Measurements from ENCODE around the gene NACC2.
A peak's percentile ranks its signal among the peaks of the same experiment; 100 is the strongest.

The NACC2 gene

GRCh38 chr9:136100700-136101614, 5.9 kb upstream of the NACC2 start:
- in situ Hi-C loops (cut with HindIII; ENCODE audit: low pct_ligation_motif_present, low pct_unique_long_range_greater_than_20kb, low sequenced_read_pairs), result no loop called here
- DNase-seq, result no peak

- in situ Hi-C loops (cut with HindIII; ENCODE audit: low pct_ligation_motif_present, low pct_unique_long_range_greater_than_20kb, low sequenced_read_pairs), result no loop called here
- no peak for DNase-seq
Observed at GRCh38 chr9:136099542-136099941, 4.5 kb upstream of the NACC2 start.

DNA sequence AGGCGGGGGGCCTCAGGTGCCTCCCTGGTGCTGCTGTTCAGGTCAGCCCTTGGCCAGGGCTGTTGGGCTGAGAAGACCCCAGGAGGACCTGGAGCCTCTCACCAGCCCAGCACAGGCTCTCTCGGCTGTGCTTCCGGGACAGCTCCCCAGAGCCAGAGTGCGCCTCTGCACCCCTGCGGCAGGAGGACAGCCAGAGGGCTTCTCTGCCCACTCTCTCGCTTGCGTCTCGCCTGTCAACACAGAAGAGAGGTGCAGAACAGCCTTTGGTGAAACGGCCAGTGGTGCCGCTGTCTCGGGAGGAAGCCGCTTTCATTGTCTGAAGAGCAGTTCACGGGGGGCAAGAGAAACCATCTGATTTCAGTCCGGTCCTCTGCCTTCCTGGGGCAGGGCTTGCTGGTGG, 3.8 kb upstream of the NACC2 start:
- DNase-seq, result no peak
- in situ Hi-C loops (cut with HindIII; ENCODE audit: low pct_ligation_motif_present, low pct_unique_long_range_greater_than_20kb, low sequenced_read_pairs), result no loop called here

- DNase-seq, result no peak
- in situ Hi-C loops (cut with HindIII; ENCODE audit: low pct_ligation_motif_present, low pct_unique_long_range_greater_than_20kb, low sequenced_read_pairs), result no loop called here
Observed at GRCh38 chr9:136098210-136098609, 3.1 kb upstream of the NACC2 start.

GRCh38 chr9:136096505-136097001, 1.5 kb upstream of the NACC2 start:
- in situ Hi-C loops (cut with HindIII; ENCODE audit: low pct_ligation_motif_present, low pct_unique_long_range_greater_than_20kb, low sequenced_read_pairs), result no loop called here
- no peak for DNase-seq

- peak; percentile 61 for DNase-seq
Observed at GRCh38 chr9:136093995-136094881, 851 bp downstream of the NACC2 start.

DNA sequence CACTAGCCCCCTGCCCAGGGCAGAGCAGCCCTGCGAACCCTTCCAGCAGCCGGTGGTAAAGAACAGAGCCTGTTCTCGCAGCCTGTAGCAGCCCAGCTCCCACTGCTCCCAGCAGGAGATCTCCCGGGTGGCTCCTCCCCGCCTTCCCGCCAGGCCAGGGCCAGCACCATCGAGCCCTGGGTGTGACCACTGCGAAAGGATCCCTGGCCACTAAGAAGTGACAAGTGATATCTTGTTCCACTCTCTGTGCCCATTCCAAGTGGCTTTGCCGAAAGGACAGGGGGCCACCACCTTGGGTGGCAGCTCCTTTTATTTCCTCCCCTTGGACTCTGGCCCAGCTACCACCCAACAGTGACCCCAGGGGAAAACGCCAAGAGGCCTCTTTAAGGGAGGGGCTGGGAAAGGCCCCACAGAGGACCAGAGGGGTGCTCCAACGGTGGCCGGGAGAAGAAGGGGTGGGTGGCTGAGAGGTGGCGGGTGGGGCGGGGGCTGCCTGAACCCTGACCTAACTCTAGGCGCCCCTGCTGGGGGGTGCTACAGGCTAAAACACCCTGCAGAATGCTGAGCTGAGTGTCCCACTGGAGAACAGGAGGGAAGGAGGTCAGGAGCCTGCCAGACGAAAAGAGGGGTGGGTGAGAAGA, 1.6 kb downstream of the NACC2 start:
- no peak for DNase-seq
- in situ Hi-C loops (cut with HindIII; ENCODE audit: low pct_ligation_motif_present, low pct_unique_long_range_greater_than_20kb, low sequenced_read_pairs), result no loop called here

More at GRCh38 chr9:136093995-136094881, 851 bp downstream of the NACC2 start:
- in situ Hi-C loops (cut with HindIII; ENCODE audit: low pct_ligation_motif_present, low pct_unique_long_range_greater_than_20kb, low sequenced_read_pairs), result no loop called here

GRCh38 chr9:136092741-136093140, 2.3 kb downstream of the NACC2 start:
- in situ Hi-C loops (cut with HindIII; ENCODE audit: low pct_ligation_motif_present, low pct_unique_long_range_greater_than_20kb, low sequenced_read_pairs), result no loop called here
- no peak for DNase-seq

GRCh38 chr9:136092353-136092650, 2.8 kb downstream of the NACC2 start:
- no peak for DNase-seq
- in situ Hi-C loops (cut with HindIII; ENCODE audit: low pct_ligation_motif_present, low pct_unique_long_range_greater_than_20kb, low sequenced_read_pairs), result no loop called here

- in situ Hi-C loops (cut with HindIII; ENCODE audit: low pct_ligation_motif_present, low pct_unique_long_range_greater_than_20kb, low sequenced_read_pairs), result no loop called here
- no peak for DNase-seq
Observed at GRCh38 chr9:136091582-136092352, 3.3 kb downstream of the NACC2 start.

- no peak for DNase-seq
- in situ Hi-C loops (cut with HindIII; ENCODE audit: low pct_ligation_motif_present, low pct_unique_long_range_greater_than_20kb, low sequenced_read_pairs), result no loop called here
Observed at GRCh38 chr9:136090768-136091581, 4.1 kb downstream of the NACC2 start.

- DNase-seq, result no peak
- in situ Hi-C loops (cut with HindIII; ENCODE audit: low pct_ligation_motif_present, low pct_unique_long_range_greater_than_20kb, low sequenced_read_pairs), result no loop called here
Observed at GRCh38 chr9:136090056-136090735, 4.9 kb downstream of the NACC2 start.

DNA sequence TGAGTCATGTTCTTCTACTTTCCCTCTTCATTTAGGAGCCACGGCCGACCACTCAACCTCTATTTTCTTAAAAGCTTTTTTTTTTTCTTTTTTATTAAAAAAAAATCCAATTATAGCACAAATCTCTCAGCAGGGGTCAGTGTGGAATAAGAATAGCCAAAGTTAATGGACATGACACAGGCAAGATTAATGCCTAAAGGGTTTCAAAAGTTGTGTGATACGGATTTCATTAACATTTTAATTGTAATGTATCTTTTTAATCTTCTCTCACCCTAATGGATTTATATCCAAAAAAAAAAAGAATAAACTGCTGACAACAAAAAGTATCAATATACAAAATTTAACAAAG, 5.4 kb downstream of the NACC2 start:
- in situ Hi-C loops (cut with HindIII; ENCODE audit: low pct_ligation_motif_present, low pct_unique_long_range_greater_than_20kb, low sequenced_read_pairs), result no loop called here
- peak; percentile 39 for DNase-seq

- no peak for DNase-seq
Observed at GRCh38 chr9:136088939-136089696, 6.0 kb downstream of the NACC2 start.

GRCh38 chr9:136088481-136088938, 6.6 kb downstream of the NACC2 start:
- in situ Hi-C loops (cut with HindIII; ENCODE audit: low pct_ligation_motif_present, low pct_unique_long_range_greater_than_20kb, low sequenced_read_pairs), result no loop called here
- DNase-seq, result no peak

More at GRCh38 chr9:136088939-136089696, 6.0 kb downstream of the NACC2 start:
- in situ Hi-C loops (cut with HindIII; ENCODE audit: low pct_ligation_motif_present, low pct_unique_long_range_greater_than_20kb, low sequenced_read_pairs), result no loop called here

- in situ Hi-C loops (cut with HindIII; ENCODE audit: low pct_ligation_motif_present, low pct_unique_long_range_greater_than_20kb, low sequenced_read_pairs), result no loop called here
Observed at GRCh38 chr9:136087741-136088480, 7.2 kb downstream of the NACC2 start.

More at GRCh38 chr9:136087741-136088480, 7.2 kb downstream of the NACC2 start:
- DNase-seq, result no peak

Measured in ACHN (cell line).